IMR-90 (cell line): ENCODE data around the gene TNFRSF1A. TPM values are rescaled to one million over a fixed set of nuclear protein-coding genes. Genes with fewer than 3 reads are reported as not detected.

Source experiments
- ATAC-seq: fragments of 200-7000 bp; cut with Tn5 transposase; 2 replicates; pipeline ENCODE4 v1.9.1; 2020; ENCODE audit warnings: low read depth, mild to moderate bottlenecking, moderate library complexity
- BruUV-seq: library from RNA; stranded (reverse); fragments of 400-500 nt; replicated peaks from 2 replicates; lab custom pipeline; 2021; lab: Mats Ljungman, UMichigan
- CTCF ChIA-PET: fragments of 300-600 bp; formaldehyde crosslinking; extraction: SDS; loops from one replicate; lab custom pipeline; 2021; ENCODE audit warnings: antibody characterized with exemption; lab: Yijun Ruan, JAX
- POLR2A ChIA-PET: fragments of 300-600 bp; sonication (Branson Sonifier 250); formaldehyde crosslinking; loops from one replicate; lab custom pipeline; 2022; ENCODE audit warnings: antibody characterized with exemption; ENCODE audit not compliant: unreplicated experiment; lab: Charles Lee
- DNase-seq: peaks from one replicate; pipeline ENCODE4 v3.0.0; 2013
- H2AFZ ChIP-seq: replicated peaks from 2 replicates; pipeline ENCODE3; 2013; ENCODE audit warnings: low read length, mild to moderate bottlenecking; ENCODE audit not compliant: poor library complexity
- H2AK5ac ChIP-seq: 2 replicates; pipeline ENCODE4 v1.6.1; 2013; ENCODE audit warnings: low read depth, low read length, inconsistent platforms
- H2AK9ac ChIP-seq: replicated peaks from 2 replicates; pipeline ENCODE3; 2013; ENCODE audit warnings: mild to moderate bottlenecking, low read depth, low read length, moderate library complexity; ENCODE audit not compliant: poor library complexity
- H2BK120ac ChIP-seq: 2 replicates; pipeline ENCODE4 v1.6.1; 2013; ENCODE audit warnings: low read depth, low read length, inconsistent platforms
- H2BK15ac ChIP-seq: 3 replicates; pipeline ENCODE4 v1.6.1; 2013; ENCODE audit warnings: low read depth, low read length, inconsistent platforms
- H2BK20ac ChIP-seq: 2 replicates; pipeline ENCODE4 v1.6.1; 2013; ENCODE audit warnings: low read depth, mild to moderate bottlenecking, inconsistent platforms, low read length, moderate library complexity
- H2BK5ac ChIP-seq: 2 replicates; pipeline ENCODE4 v1.6.1; 2013; ENCODE audit warnings: mild to moderate bottlenecking, low read depth, low read length, inconsistent platforms; ENCODE audit not compliant: poor library complexity, severe bottlenecking
- H3K14ac ChIP-seq: replicated peaks from 2 replicates; pipeline ENCODE4 v1.6.1; 2013; ENCODE audit warnings: low read depth, low read length, inconsistent platforms
- H3K18ac ChIP-seq: 2 replicates; pipeline ENCODE4 v1.6.1; 2013; ENCODE audit warnings: low read depth, low read length, control low read depth
- H3K23ac ChIP-seq: 2 replicates; pipeline ENCODE4 v1.6.1; 2013; ENCODE audit warnings: low read depth, low read length, inconsistent platforms
- H3K27ac ChIP-seq: 2 replicates; pipeline ENCODE4 v1.5.1; 2013; ENCODE audit warnings: mild to moderate bottlenecking, control low read depth, low read length; ENCODE audit not compliant: insufficient read depth
- H3K27me3 ChIP-seq: 2 replicates; pipeline ENCODE4 v1.6.1; 2013; ENCODE audit warnings: low read length; ENCODE audit not compliant: control insufficient read depth, insufficient read depth
- H3K36me3 ChIP-seq: 2 replicates; pipeline ENCODE4 v1.6.1; 2013; ENCODE audit warnings: low read length, mixed read lengths; ENCODE audit not compliant: control insufficient read depth, insufficient read depth
- H3K4ac ChIP-seq: 2 replicates; pipeline ENCODE4 v1.6.1; 2013; ENCODE audit warnings: low read depth, low read length, inconsistent platforms
- H3K4me1 ChIP-seq: 2 replicates; pipeline ENCODE4 v1.6.1; 2013; ENCODE audit warnings: low read length, mixed read lengths; ENCODE audit not compliant: control insufficient read depth, insufficient read depth
- H3K4me2 ChIP-seq: 2 replicates; pipeline ENCODE4 v1.6.1; 2013; ENCODE audit warnings: low read depth, mild to moderate bottlenecking, control low read depth, low read length, moderate library complexity
- H3K4me3 ChIP-seq: 2 replicates; pipeline ENCODE4 v1.5.1; 2013; ENCODE audit warnings: low read depth, mild to moderate bottlenecking, control low read depth, low read length, moderate library complexity; ENCODE audit not compliant: insufficient read depth
- H3K56ac ChIP-seq: 2 replicates; pipeline ENCODE4 v1.6.1; 2013; ENCODE audit warnings: low read length, inconsistent platforms; ENCODE audit not compliant: insufficient read depth; ENCODE audit errors: extremely low read depth
- H3K79me1 ChIP-seq, 2 experiments: 2 replicates each; pipeline ENCODE4 v1.6.1; 2013; ENCODE audit warnings: low read length in 2 of 2, inconsistent platforms in 1 of 2, low read depth in 1 of 2
- H3K9ac ChIP-seq: 2 replicates; pipeline ENCODE4 v1.6.1; 2013; ENCODE audit warnings: low read depth, low read length, control low read depth
- H3K9me1 ChIP-seq: 2 replicates; pipeline ENCODE4 v1.6.1; 2013; ENCODE audit warnings: low read length, inconsistent platforms; ENCODE audit not compliant: insufficient read depth
- H3K9me3 ChIP-seq: 2 replicates; pipeline ENCODE4 v1.6.1; 2013; ENCODE audit warnings: low read length; ENCODE audit not compliant: control insufficient read depth, insufficient read depth
- H4K20me1 ChIP-seq: 2 replicates; pipeline ENCODE4 v1.6.1; 2013; ENCODE audit warnings: low read length, inconsistent platforms; ENCODE audit not compliant: insufficient read depth
- H4K5ac ChIP-seq: 2 replicates; pipeline ENCODE4 v1.6.1; 2013; ENCODE audit warnings: mild to moderate bottlenecking, low read depth, low read length, control low read depth
- H4K8ac ChIP-seq, 2 experiments: 2 replicates each; pipeline ENCODE4 v1.6.1; 2013; ENCODE audit warnings: low read depth in 2 of 2, low read length in 2 of 2, control low read depth in 1 of 2, inconsistent platforms in 1 of 2
- H4K91ac ChIP-seq: 2 replicates; pipeline ENCODE4 v1.6.1; 2013; ENCODE audit warnings: low read depth, low read length, inconsistent platforms; ENCODE audit not compliant: insufficient read depth
- BHLHE40 ChIP-seq: fragments of 150-350 bp; IDR thresholded peaks from 2 replicates; pipeline ENCODE4 v1.6.1; 2016; ENCODE audit warnings: mild to moderate bottlenecking, low read depth, low read length
- CEBPB ChIP-seq: IDR thresholded peaks from 2 replicates; pipeline ENCODE4 v1.6.1; 2012; ENCODE audit warnings: low read depth, low read length, improper control_type of control experiment
- FOS ChIP-seq: fragments of 150-350 bp; IDR thresholded peaks from 2 replicates; pipeline ENCODE4 v1.6.1; 2016; ENCODE audit warnings: low read depth, low read length
- NFE2L2 ChIP-seq: fragments of 150-350 bp; IDR thresholded peaks from 2 replicates; pipeline ENCODE4 v1.6.1; 2016; ENCODE audit warnings: low read depth, mild to moderate bottlenecking, low read length
- RCOR1 ChIP-seq: IDR thresholded peaks from 2 replicates; pipeline ENCODE4 v1.6.1; 2012; ENCODE audit warnings: mild to moderate bottlenecking, low read length, improper control_type of control experiment; ENCODE audit not compliant: insufficient replicate concordance
- USF2 ChIP-seq: fragments of 150-350 bp; IDR thresholded peaks from 2 replicates; pipeline ENCODE4 v1.6.1; 2017; ENCODE audit warnings: mild to moderate bottlenecking, antibody characterized with exemption, low read length, low read depth
- WGBS, 2 experiments: methylation state at CpG; one replicate each; pipeline versions ENCODE4 v1.1.5 to v1.1.7; 2013; ENCODE audit warnings: missing lambda C conversion rate in 2 of 2; ENCODE audit not compliant: insufficient read length in 1 of 2; ENCODE audit errors: extremely low coverage in 2 of 2; 5-methylcytosine and 5-hydroxymethylcytosine counted together
- dilution Hi-C: fragments of 300-500 bp; cut with HindIII; formaldehyde crosslinking; loops from one replicate; pipeline ENCODE4 v1.14.3; 2018; ENCODE audit warnings: low sequenced_read_pairs; ENCODE audit not compliant: unreplicated experiment
- in situ Hi-C: fragments of 300-500 bp; cut with MboI; formaldehyde crosslinking; loops from 3 replicates; pipeline ENCODE4 v1.14.3; 2019; ENCODE audit warnings: low sequenced_read_pairs, inconsistent platforms, mixed read lengths
- intact Hi-C: fragments of 100-400 bp; cut with micrococcal nuclease; formaldehyde crosslinking; loops from 2 replicates; pipeline ENCODE4 v1.10.0; 2022
- polyA plus RNA-seq, 3 experiments: library from polyadenylated mRNA; depleted of rRNA; stranded (reverse); fragments of >200 nt; gene quantifications; 2 replicates each; pipeline ENCODE4 v1.2.3, GENCODE V29; 2012; ENCODE audit warnings: low replicate concordance in 1 of 3
- total RNA-seq: library from RNA; depleted of rRNA; stranded (reverse); fragments of >200 nt; gene quantifications from 2 replicates; pipeline ENCODE4 v1.2.3, GENCODE V29; 2012

TNFRSF1A gene
- total and polyA plus RNA-seq, 2 of the 4 experiments (the other 2 are of a cell fraction): 79.6 to 136 TPM

DNA sequence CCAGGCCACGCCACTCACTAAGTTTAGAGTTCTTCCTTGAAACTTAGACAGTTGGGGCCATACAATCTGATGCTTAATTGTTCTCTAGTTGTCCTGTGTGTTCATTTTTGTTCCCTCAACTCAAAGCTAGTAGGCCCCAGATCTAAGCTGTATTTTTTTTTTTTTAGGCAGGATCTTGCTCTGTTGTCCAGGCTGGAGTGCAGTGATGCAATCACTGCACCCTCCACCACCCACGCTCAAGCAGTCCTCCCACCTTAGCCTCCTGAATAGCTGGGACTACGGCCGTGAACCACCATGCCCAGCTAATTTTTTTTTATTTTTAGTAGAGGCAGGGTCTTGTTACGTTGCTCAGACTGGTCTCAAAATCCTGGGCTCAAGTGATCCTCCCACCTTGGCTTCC, 7.5 kb downstream of the TNFRSF1A start:
- ATAC-seq (no peak), DNase-seq (no peak)
- H2BK20ac ChIP-seq: peak overlapping the region; percentile 28; the same call in 1 of the 2 replicates
- no TSS peak for BruUV-seq
- H3K14ac ChIP-seq: peak overlapping the region; percentile 86
- H3K4me1 ChIP-seq: peaks cover 63% of the 10 kb centered on the region
- peak overlapping the region; percentile 19 to 94; a peak in 3 of 4 replicates for H4K8ac ChIP-seq
- peak overlapping the region; percentile 96; the same call in 1 of the 2 replicates for H3K56ac ChIP-seq
- peak overlapping the region; percentile 32; the same call in 1 of the 3 replicates for H2BK15ac ChIP-seq
- TF ChIP-seq USF2 (no peak), FOS (no peak), BHLHE40 (no peak), CEBPB (peak; percentile 57; the same call in 1 of the 2 replicates), NFE2L2 (no peak), RCOR1 (no peak)
- peak overlapping the region; percentile 41 for H3K18ac ChIP-seq
- no peak overlapping the region for H3K4me3 ChIP-seq
- WGBS, 2 experiments: no CpG with 5 or more reads among the region's 5 CpGs
- peak overlapping the region; percentile 95 for H2BK5ac ChIP-seq
- in situ Hi-C loops: loop anchor here (10.0 kb wide), 1 partner anchor 210 kb away; no protein-coding TSS in a partner anchor
- no peak overlapping the region for H2AFZ ChIP-seq
- peak overlapping the region; percentile 99 for H4K91ac ChIP-seq
- peak overlapping the region; percentile 99 for H2AK9ac ChIP-seq
- peaks cover 38% of the 10 kb centered on the region for H3K9me1 ChIP-seq
- peaks cover 79% of the 10 kb centered on the region for H4K20me1 ChIP-seq
- H2AK5ac ChIP-seq: peak overlapping the region; percentile 99
- H3K4me2 ChIP-seq: no peak overlapping the region; the same call in 1 of the 2 replicates
- H3K9me3 ChIP-seq: no peaks in the 10 kb centered on the region
- peak overlapping the region; percentile 71 for H3K9ac ChIP-seq
- H3K27ac ChIP-seq: peak overlapping the region; percentile 94
- peaks cover 22 to 89% of the 10 kb centered on the region in 2 experiments for H3K79me1 ChIP-seq
- dilution Hi-C loops: no loop called here
- H3K4ac ChIP-seq: peak overlapping the region; percentile 99
- H3K36me3 ChIP-seq: peaks cover 57% of the 10 kb centered on the region
- ChIA-PET CTCF (interaction anchor here (1.0 to 1.8 kb wide), 3 partner anchors 11 to 90 kb away, joined by 3 to 4 read pairs (median 3); no protein-coding TSS in a partner anchor), POLR2A (interaction anchor here (0.6 to 1.6 kb wide), 3 partner anchors 11 to 200 kb away, joined by 3 to 6 read pairs (median 3); partner anchors contain the start of gene GAPDH)
- no peaks in the 10 kb centered on the region for H3K27me3 ChIP-seq
- peak overlapping the region; percentile 41; the same call in 1 of the 2 replicates for H4K5ac ChIP-seq
- H3K23ac ChIP-seq: peak overlapping the region; percentile 95
- peak overlapping the region; percentile 98 for H2BK120ac ChIP-seq
- intact Hi-C loops: no loop called here
